Measurements from ENCODE around the gene AKT2. TPM values are rescaled to one million over a fixed set of nuclear protein-coding genes. Genes with fewer than 3 reads are reported as not detected.
A peak's percentile ranks its signal among the peaks of the same experiment; 100 is the strongest.

Gene AKT2
- total RNA-seq, result 89.5 and 124 TPM in 2 replicates

GRCh38 chr19:40284501-40285352 lies at the start of gene AKT2:
TSS of gene AKT2 (minus strand) at chr19:40285345. CDS start at chr19:40265267, 20,078 bp downstream.

DNA sequence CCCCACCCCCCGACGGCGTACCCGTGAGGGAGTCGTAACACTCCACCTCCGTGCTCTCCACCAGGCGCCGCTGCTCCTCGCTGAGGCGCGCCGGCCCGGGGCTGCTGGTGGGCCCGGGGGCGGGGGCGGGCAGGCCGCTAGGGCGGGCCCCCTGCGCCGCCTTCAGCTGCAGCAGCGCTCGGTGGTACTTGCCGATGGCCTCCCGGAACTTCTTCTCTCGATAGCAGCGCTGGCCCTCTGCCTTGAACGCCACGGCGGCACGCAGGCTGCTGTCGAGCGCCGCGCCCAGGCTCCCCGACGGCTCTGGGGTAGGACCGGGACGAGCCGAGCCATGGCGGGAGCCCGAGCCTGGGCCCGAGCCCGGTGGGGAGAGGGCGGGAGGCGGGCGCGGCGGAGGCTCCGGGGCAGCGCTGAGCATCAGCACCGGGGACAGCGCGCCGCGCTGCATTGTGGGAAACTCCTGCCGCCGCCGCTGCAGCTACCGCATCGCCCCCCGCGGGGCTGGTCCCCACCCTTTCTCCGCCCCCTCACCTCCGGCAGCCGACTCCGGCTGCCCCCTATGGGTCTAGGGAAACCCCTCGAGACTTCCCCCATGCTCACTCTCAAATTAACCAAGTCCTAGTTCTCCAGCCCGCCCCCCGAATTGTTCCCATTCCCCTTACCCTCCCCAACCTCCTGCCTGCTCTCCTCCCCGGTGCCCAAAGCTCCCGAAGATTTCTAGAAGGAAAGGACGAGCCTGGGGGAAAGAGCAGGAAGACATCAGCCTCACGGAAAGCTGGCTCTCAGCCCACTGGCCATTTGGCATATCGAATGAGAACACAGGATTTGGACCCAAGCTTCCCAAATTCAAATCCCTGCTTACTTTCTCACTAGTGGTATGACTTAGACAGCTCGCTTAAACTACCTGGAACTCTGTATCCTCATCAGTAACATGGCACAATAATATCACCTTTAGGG lies 66.9 kb downstream of the AKT2 start, which contains the start of gene TTC9B:
Gene TTC9B (minus strand): TSS at position 451 of the 957 bp plus-strand sequence. CDS start 3 bp downstream, at position 448.

DNA sequence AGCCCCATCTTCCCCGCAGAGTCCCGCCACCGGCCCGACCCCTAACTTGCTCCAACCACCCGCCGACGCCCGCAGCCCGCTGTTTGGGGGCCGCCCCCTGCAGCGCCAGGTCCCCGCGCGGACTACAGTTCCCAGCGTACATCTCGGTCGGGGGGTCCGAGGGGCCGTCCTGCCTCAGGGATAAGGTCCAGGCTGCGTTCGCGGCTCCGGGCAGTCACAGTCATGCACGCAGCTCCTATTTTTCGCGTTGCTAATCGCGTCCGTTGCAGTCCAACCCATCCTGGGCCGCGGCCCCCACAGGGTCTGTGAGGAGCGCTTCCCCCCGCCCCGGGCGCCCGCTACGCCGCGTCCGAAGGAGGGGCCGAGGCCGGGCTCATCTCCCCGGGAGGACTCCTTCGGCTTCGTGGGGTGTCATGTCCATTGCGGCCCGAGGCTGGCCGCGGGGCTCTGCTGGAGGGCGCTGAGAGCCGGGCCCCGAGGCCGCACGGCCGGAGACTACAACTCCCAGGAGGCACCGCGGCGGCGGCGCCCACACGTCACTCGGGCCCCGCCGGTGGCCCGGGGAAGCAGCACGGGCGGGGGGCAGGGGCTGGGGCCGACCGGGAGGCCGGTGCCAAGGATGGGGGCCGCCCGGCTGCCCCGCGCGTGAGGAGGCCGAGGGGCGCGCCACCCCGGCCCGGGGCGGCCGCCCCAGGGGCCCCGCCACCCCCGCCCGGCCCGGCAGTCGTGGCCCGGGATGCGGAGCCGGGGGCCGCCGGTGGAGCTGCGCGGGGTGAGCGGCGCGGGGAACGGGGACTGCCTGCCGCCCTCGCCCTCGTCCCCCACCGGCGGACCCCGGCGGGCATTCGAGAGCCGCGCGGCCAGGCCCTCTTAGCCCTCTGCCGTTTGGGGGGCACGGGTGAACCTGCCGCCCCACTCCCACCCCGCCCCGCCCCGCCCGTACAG lies 94.0 kb downstream of the AKT2 start, which contains the start of gene MAP3K10:
Gene MAP3K10 (plus strand): TSS at position 536 of the 945 bp plus-strand sequence. CDS start 606 bp downstream, outside the sequence.

Small RNA genes within 50 kb of the gene (small RNA-seq; reads per million reads assigned to genes)
- gene MIR641, result 46.4 reads per million, percentile 98 among the genes with 10 or more reads in this experiment
- not detected for gene RNU6-945P

Other genes starting within 250 kb of the AKT2 start
- gene ZNF780B, start 229.1 kb downstream of the AKT2 start, total RNA-seq, result 8.9 and 14.1 TPM in 2 replicates
- gene ZNF780A, start 194.4 kb downstream of the AKT2 start, total RNA-seq, result 17.7 and 23.4 TPM in 2 replicates
- 5.5 and 8.4 TPM in 2 replicates for gene MAP3K10, start 93.9 kb downstream of the AKT2 start, total RNA-seq
- under 0.01 TPM in 1 of 2 replicates, not detected in the other for gene TTC9B, start 67.0 kb downstream of the AKT2 start, total RNA-seq
- 0.39 TPM in 1 of 2 replicates, not detected in the other for gene CCNP, start 58.7 kb downstream of the AKT2 start, total RNA-seq
- 14.5 and 18.3 TPM in 2 replicates for gene C19orf47, start 63.1 kb upstream of the AKT2 start, total RNA-seq
- 282 and 506 TPM in 2 replicates for gene PLD3, start 63.4 kb upstream of the AKT2 start, total RNA-seq
- 0.22 and 0.39 TPM in 2 replicates for gene HIPK4, start 104.8 kb upstream of the AKT2 start, total RNA-seq
- 2.4 and 9.4 TPM in 2 replicates for gene PRX, start 128.0 kb upstream of the AKT2 start, total RNA-seq
- gene SERTAD1, start 140.6 kb upstream of the AKT2 start, total RNA-seq, result 26.7 and 29.0 TPM in 2 replicates
- gene SERTAD3, start 159.0 kb upstream of the AKT2 start, total RNA-seq, result 55.0 and 79.2 TPM in 2 replicates
- gene BLVRB, start 180.4 kb upstream of the AKT2 start, total RNA-seq, result 96.6 and 126 TPM in 2 replicates
- under 0.01 and 1.5 TPM in 2 replicates for gene SPTBN4, start 181.7 kb upstream of the AKT2 start, total RNA-seq